Stomach smooth muscle (tissue), 2 donors: Measurements from ENCODE around the gene DNAJB14.

Source experiments
- H3K27ac ChIP-seq: one replicate; pipeline ENCODE4 v1.7.0; 2013; ENCODE audit warnings: mild to moderate bottlenecking, low read length, inconsistent platforms
- H3K27me3 ChIP-seq, 2 donors: one replicate each; pipeline ENCODE4 v1.7.0; 2013; ENCODE audit warnings: low read length in 2 of 2; ENCODE audit not compliant: insufficient read depth in 2 of 2, control insufficient read depth in 1 of 2
- H3K36me3 ChIP-seq, 2 donors: one replicate each; pipeline ENCODE4 v1.7.0; 2013; ENCODE audit warnings: low read length in 2 of 2; ENCODE audit not compliant: control insufficient read depth in 2 of 2, insufficient read depth in 2 of 2
- H3K4me1 ChIP-seq: one replicate; pipeline ENCODE4 v1.7.0; 2013; ENCODE audit warnings: low read length; ENCODE audit not compliant: control insufficient read depth, insufficient read depth
- H3K4me3 ChIP-seq, 2 donors: one replicate each; pipeline ENCODE4 v1.7.0; 2013; ENCODE audit warnings: low read length in 2 of 2
- H3K9ac ChIP-seq, 2 donors: one replicate each; pipeline ENCODE4 v1.7.0; 2013; ENCODE audit warnings: low read length in 2 of 2, mild to moderate bottlenecking in 1 of 2
- H3K9me3 ChIP-seq, 2 donors: one replicate each; pipeline ENCODE4 v1.7.0; 2013; ENCODE audit warnings: low read length in 2 of 2; ENCODE audit not compliant: control insufficient read depth in 2 of 2
- donor health status: healthy.
- donor health status: Pancreatic carcinoma.

DNAJB14 gene

DNA sequence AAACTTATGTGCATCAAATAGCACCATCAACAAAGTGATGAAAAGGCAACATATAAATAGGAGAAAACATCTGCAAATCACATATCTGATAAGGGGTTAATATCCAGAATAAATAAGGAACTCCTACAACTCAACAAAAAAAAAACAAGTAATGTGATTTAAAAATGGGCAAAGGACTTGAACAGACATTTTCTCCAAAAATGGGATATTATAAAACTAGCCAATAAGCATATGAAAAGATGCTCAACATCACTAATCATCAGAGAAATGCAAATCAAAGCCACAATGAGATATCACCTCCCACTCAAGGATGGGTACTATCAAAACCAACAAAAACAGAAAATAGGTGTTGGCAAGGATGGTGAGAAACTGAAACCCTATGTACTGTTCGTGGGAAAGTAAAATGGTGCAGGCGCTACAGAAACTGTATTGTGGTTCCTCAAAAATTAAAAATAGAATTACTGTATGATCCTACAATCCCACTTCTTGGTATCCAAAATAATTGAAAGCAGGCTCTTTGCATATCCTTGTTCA is 2.4 kb downstream of the DNAJB14 start:
- no peaks in the 10 kb centered on the region for H3K9me3 ChIP-seq
- H3K9ac ChIP-seq: no peak overlapping the region
- H3K4me1 ChIP-seq: peaks cover 17% of the 10 kb centered on the region
- no peaks in the 10 kb centered on the region for H3K36me3 ChIP-seq
- no peak overlapping the region for H3K4me3 ChIP-seq
- H3K27ac ChIP-seq: no peak overlapping the region
- no peaks in the 10 kb centered on the region for H3K27me3 ChIP-seq

DNA sequence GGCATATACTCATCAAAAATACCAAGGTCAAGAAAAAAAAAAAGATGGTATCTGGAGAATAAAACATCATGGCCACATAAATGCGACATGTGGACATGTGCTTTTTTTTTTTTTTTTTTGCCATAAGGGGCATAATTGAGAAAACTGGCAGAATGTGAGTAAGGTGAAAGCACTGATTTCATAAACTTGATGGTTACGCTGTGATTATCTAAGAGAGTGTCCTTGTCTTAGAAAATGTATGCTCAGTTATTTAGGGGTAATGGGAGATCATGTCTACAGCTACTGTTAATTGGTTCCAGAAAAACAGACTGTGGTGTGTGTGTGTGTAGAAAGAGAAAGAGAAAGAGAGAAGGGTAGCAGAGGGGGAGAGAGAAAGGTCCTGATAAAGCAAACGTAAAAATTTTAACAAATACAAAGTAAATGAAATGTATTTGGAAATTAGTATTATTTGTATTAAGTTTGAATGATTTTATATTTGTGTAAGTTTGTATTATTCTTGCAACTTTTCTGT is 8.1 kb downstream of the DNAJB14 start:
- Histone ChIP-seq H3K4me1 (no peaks in the 10 kb centered on the region), H3K9me3 (peaks cover 0 to 9% of the 10 kb centered on the region in 2 donors), H3K27ac (no peak overlapping the region), H3K4me3 (no peak overlapping the region), H3K36me3 (peaks cover 0 to 3% of the 10 kb centered on the region in 2 donors), H3K9ac (no peak overlapping the region), H3K27me3 (no peaks in the 10 kb centered on the region)

- peaks cover 0 to 7% of the 10 kb centered on the region in 2 donors for H3K36me3 ChIP-seq
These were observed 11.5 kb downstream of the DNAJB14 start for GRCh38 chr4:99934891-99935290.

GRCh38 chr4:99927566-99927965 is 18.9 kb downstream of the DNAJB14 start:
- Histone ChIP-seq H3K27me3 (no peaks in the 10 kb centered on the region), H3K9ac (no peak overlapping the region), H3K27ac (no peak overlapping the region), H3K4me1 (no peaks in the 10 kb centered on the region), H3K36me3 (peaks cover 0 to 9% of the 10 kb centered on the region in 2 donors), H3K9me3 (no peaks in the 10 kb centered on the region), H3K4me3 (no peak overlapping the region)

More at GRCh38 chr4:99934891-99935290, 11.5 kb downstream of the DNAJB14 start:
- peaks cover 0 to 9% of the 10 kb centered on the region in 2 donors for H3K9me3 ChIP-seq
- no peak overlapping the region for H3K9ac ChIP-seq
- H3K4me1 ChIP-seq: no peaks in the 10 kb centered on the region
- H3K27ac ChIP-seq: no peak overlapping the region
- H3K4me3 ChIP-seq: no peak overlapping the region
- H3K27me3 ChIP-seq: no peaks in the 10 kb centered on the region

DNA sequence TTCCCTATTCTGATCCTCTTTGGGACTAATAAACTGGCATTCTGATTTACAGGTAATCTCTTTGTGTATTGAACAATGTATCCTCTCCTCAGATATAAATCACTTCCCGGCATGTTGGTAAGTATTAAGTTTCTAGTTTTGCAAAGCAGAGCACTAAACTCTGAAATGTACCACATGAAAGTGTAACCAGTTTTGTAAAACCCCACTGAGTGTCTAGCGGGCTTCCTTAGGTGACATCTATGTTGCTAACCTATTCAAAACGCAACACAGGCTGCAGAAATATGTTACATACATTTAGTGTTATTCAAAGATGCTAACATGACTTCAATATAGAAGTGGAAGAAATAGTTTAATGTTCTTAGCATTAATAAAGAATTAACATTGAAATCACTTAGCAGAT is 25.2 kb downstream of the DNAJB14 start:
- H3K36me3 ChIP-seq: peaks cover 3 to 5% of the 10 kb centered on the region in 2 donors
- no peaks in the 10 kb centered on the region for H3K9me3 ChIP-seq
- no peaks in the 10 kb centered on the region for H3K4me1 ChIP-seq
- no peak overlapping the region for H3K4me3 ChIP-seq
- no peak overlapping the region for H3K9ac ChIP-seq
- H3K27ac ChIP-seq: no peak overlapping the region
- no peaks in the 10 kb centered on the region for H3K27me3 ChIP-seq

- peaks cover 3 to 6% of the 10 kb centered on the region in 2 donors for H3K36me3 ChIP-seq
These were observed 27.8 kb downstream of the DNAJB14 start for GRCh38 chr4:99918656-99919055.

GRCh38 chr4:99917575-99917974 is 28.8 kb downstream of the DNAJB14 start:
- Histone ChIP-seq H3K9ac (no peak overlapping the region), H3K36me3 (peaks cover 3 to 6% of the 10 kb centered on the region in 2 donors), H3K27ac (no peak overlapping the region)

More at GRCh38 chr4:99918656-99919055, 27.8 kb downstream of the DNAJB14 start:
- Histone ChIP-seq H3K4me1 (no peaks in the 10 kb centered on the region), H3K9ac (no peak overlapping the region), H3K27me3 (no peaks in the 10 kb centered on the region), H3K4me3 (no peak overlapping the region), H3K27ac (no peak overlapping the region), H3K9me3 (no peaks in the 10 kb centered on the region)

GRCh38 chr4:99915449-99915848 is 31.0 kb downstream of the DNAJB14 start:
- no peak overlapping the region for H3K9ac ChIP-seq
- H3K4me3 ChIP-seq: no peak overlapping the region
- H3K9me3 ChIP-seq: no peaks in the 10 kb centered on the region
- H3K27me3 ChIP-seq: no peaks in the 10 kb centered on the region
- H3K36me3 ChIP-seq: peaks cover 0 to 6% of the 10 kb centered on the region in 2 donors
- no peak overlapping the region for H3K27ac ChIP-seq
- H3K4me1 ChIP-seq: no peaks in the 10 kb centered on the region

More at GRCh38 chr4:99917575-99917974, 28.8 kb downstream of the DNAJB14 start:
- Histone ChIP-seq H3K4me3 (no peak overlapping the region), H3K4me1 (no peaks in the 10 kb centered on the region), H3K27me3 (no peaks in the 10 kb centered on the region), H3K9me3 (no peaks in the 10 kb centered on the region)

DNA sequence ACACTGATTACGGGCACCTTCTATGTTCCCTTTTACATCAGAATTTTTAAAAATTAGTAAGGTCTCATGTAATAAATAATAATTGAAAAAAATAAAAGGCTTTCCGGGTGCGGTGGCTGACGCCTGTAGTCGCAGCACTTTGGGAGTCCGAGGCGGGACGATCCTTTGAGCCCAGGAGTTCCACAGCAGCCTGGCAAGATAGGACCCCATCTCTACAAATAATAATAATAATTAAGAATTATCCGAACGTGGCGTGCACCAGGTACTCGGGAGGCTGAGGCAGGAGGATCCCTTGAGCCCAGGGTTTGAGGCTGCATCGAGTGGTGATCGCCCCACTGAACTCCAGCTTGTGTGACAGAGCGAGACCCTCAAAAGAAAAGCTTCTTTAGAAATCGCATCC is 51.4 kb downstream of the DNAJB14 start:
- H3K27ac ChIP-seq: no peak overlapping the region
- peak overlapping the region; percentile 60 to 65 for H3K9ac ChIP-seq
- peaks cover 0 to 7% of the 10 kb centered on the region in 2 donors for H3K36me3 ChIP-seq
- H3K27me3 ChIP-seq: no peaks in the 10 kb centered on the region
- peaks cover 13% of the 10 kb centered on the region for H3K4me1 ChIP-seq
- no peaks in the 10 kb centered on the region for H3K9me3 ChIP-seq
- H3K4me3 ChIP-seq: peak overlapping the region; percentile 82 to 91

GRCh38 chr4:99894161-99894997 is 52.0 kb downstream of the DNAJB14 start, which contains the start of gene LAMTOR3:
LAMTOR3 (minus strand) TSS chr4:99894427; CDS start chr4:99893963, 464 bp downstream.
- Histone ChIP-seq H3K4me3 (peak within 1 kb of the TSS; percentile 90 to 91), H3K9me3 (no peaks in the 10 kb centered on the region), H3K27me3 (no peaks in the 10 kb centered on the region), H3K4me1 (peaks cover 13% of the 10 kb centered on the region), H3K27ac (peak within 1 kb of the TSS; percentile 66), H3K36me3 (peaks cover 0 to 8% of the 10 kb centered on the region in 2 donors), H3K9ac (peak within 1 kb of the TSS; percentile 69 to 94)
